ENCODE measurements around the gene NCK2. TPM values are rescaled to one million over a fixed set of nuclear protein-coding genes. Genes with fewer than 3 reads are reported as not detected.

Gene NCK2
- total RNA-seq, 1 experiment from 2014 or later, result 21.6 TPM

- no TSS peak for BruUV-seq (replicated peaks)
- CTCF ChIA-PET, result no interaction called here
- H3K9me3 ChIP-seq (ENCODE audit: low read depth, low read length, poor library complexity, severe bottlenecking), result no peaks in the 10 kb centered on the region
- no peak for DNase-seq (ENCODE audit: low spot score)
- POLR2A ChIA-PET (ENCODE audit: low non-redundant PET), result no interaction called here
- intact Hi-C loops (cut with micrococcal nuclease; ENCODE audit: unreplicated experiment), result no loop called here
- H3K4me3 ChIP-seq (ENCODE audit: low read depth, low read length, poor library complexity, severe bottlenecking), result no peak overlapping the region
- no peak overlapping the region for H3K27ac ChIP-seq (ENCODE audit: low read depth, low read length, poor library complexity, severe bottlenecking)
- no peaks in the 10 kb centered on the region for H3K36me3 ChIP-seq (ENCODE audit: insufficient read depth, low read length, poor library complexity, severe bottlenecking)
- no peaks in the 10 kb centered on the region for H3K4me1 ChIP-seq (ENCODE audit: insufficient read depth, low read length, poor library complexity, severe bottlenecking)
- TF ChIP-seq EZH2 (IDR thresholded peaks at IDR 0.05; ENCODE audit: borderline replicate concordance, low read depth, low read length, poor library complexity, severe bottlenecking), result no peak
- TF ChIP-seq, protein P1, sequence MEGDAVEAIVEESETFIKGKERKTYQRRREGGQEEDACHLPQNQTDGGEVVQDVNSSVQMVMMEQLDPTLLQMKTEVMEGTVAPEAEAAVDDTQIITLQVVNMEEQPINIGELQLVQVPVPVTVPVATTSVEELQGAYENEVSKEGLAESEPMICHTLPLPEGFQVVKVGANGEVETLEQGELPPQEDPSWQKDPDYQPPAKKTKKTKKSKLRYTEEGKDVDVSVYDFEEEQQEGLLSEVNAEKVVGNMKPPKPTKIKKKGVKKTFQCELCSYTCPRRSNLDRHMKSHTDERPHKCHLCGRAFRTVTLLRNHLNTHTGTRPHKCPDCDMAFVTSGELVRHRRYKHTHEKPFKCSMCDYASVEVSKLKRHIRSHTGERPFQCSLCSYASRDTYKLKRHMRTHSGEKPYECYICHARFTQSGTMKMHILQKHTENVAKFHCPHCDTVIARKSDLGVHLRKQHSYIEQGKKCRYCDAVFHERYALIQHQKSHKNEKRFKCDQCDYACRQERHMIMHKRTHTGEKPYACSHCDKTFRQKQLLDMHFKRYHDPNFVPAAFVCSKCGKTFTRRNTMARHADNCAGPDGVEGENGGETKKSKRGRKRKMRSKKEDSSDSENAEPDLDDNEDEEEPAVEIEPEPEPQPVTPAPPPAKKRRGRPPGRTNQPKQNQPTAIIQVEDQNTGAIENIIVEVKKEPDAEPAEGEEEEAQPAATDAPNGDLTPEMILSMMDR (conservative IDR thresholded peaks at IDR 0.05; ENCODE audit: low read depth, low read length), result no peak
- peaks cover 24% of the 10 kb centered on the region for H3K27me3 ChIP-seq (replicated peaks; ENCODE audit: insufficient read depth, low read depth, low read length, poor library complexity)
Observed at GRCh38 chr2:105814291-105814940, 69.7 kb downstream of the NCK2 start.

DNA sequence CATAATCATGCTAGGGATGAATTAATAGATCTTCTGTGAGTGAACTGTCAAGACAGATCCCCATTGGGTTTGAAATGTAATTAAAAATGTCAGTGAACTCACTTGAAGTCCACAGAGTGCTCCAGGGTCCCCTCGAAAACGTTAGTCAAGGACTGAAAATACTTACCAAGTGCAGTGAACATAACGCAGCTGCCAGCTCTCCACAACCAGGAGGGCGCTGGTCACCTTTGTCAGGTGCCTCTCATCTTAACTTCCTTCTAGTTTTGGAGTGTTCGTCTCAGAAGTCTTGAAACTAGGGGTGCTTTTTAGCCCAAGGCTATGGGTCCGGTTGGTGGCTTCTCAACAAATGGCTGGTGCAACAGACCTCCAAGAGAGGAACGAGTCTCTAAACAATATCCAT, 70.7 kb downstream of the NCK2 start:
- TF ChIP-seq, protein P1 (conservative IDR thresholded peaks at IDR 0.05; ENCODE audit: low read depth, low read length), result no peak
- TF ChIP-seq EZH2 (IDR thresholded peaks at IDR 0.05; ENCODE audit: borderline replicate concordance, low read depth, low read length, poor library complexity, severe bottlenecking), result no peak
- H3K36me3 ChIP-seq (ENCODE audit: insufficient read depth, low read length, poor library complexity, severe bottlenecking), result no peaks in the 10 kb centered on the region
- CTCF ChIA-PET, result no interaction called here
- H3K9me3 ChIP-seq (ENCODE audit: low read depth, low read length, poor library complexity, severe bottlenecking), result no peaks in the 10 kb centered on the region
- no peak overlapping the region for H3K4me3 ChIP-seq (ENCODE audit: low read depth, low read length, poor library complexity, severe bottlenecking)
- H3K27me3 ChIP-seq (replicated peaks; ENCODE audit: insufficient read depth, low read depth, low read length, poor library complexity), result peaks cover 15% of the 10 kb centered on the region
- DNase-seq (ENCODE audit: low spot score), result no peak
- POLR2A ChIA-PET (ENCODE audit: low non-redundant PET), result no interaction called here
- intact Hi-C loops (cut with micrococcal nuclease; ENCODE audit: unreplicated experiment), result no loop called here
- no peak overlapping the region for H3K27ac ChIP-seq (ENCODE audit: low read depth, low read length, poor library complexity, severe bottlenecking)
- no peaks in the 10 kb centered on the region for H3K4me1 ChIP-seq (ENCODE audit: insufficient read depth, low read length, poor library complexity, severe bottlenecking)
- no TSS peak for BruUV-seq (replicated peaks)

DNA sequence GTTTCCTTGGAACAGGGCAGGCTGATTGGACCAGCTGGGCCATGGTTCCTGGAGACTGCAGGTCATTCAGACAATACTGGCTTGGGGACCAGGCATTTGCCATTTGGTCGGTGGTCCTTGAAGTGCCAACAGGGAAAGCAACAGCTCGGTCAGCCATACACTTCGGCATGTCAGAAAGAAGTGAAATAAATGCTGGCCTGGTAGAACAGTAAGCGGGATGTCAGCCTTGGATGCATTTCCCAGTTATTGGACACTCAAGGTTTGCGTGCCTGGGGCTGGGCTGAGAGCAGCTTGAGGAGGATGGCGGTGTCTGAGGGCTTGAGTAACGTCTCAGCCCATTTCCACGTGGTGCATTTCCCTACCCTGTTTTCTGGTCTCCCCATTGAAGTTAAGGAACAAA, 75.4 kb downstream of the NCK2 start:
- TF ChIP-seq, protein P1 (conservative IDR thresholded peaks at IDR 0.05; ENCODE audit: low read depth, low read length), result no peak
- no peak for TF ChIP-seq EZH2 (IDR thresholded peaks at IDR 0.05; ENCODE audit: borderline replicate concordance, low read depth, low read length, poor library complexity, severe bottlenecking)
- H3K36me3 ChIP-seq (ENCODE audit: insufficient read depth, low read length, poor library complexity, severe bottlenecking), result no peaks in the 10 kb centered on the region
- H3K4me1 ChIP-seq (ENCODE audit: insufficient read depth, low read length, poor library complexity, severe bottlenecking), result no peaks in the 10 kb centered on the region
- intact Hi-C loops (cut with micrococcal nuclease; ENCODE audit: unreplicated experiment), result no loop called here
- POLR2A ChIA-PET (ENCODE audit: low non-redundant PET), result no interaction called here
- BruUV-seq (replicated peaks), result no TSS peak
- H3K27ac ChIP-seq (ENCODE audit: low read depth, low read length, poor library complexity, severe bottlenecking), result no peak overlapping the region
- H3K4me3 ChIP-seq (ENCODE audit: low read depth, low read length, poor library complexity, severe bottlenecking), result no peak overlapping the region
- DNase-seq (ENCODE audit: low spot score), result no peak
- CTCF ChIA-PET, result no interaction called here
- H3K9me3 ChIP-seq (ENCODE audit: low read depth, low read length, poor library complexity, severe bottlenecking), result no peaks in the 10 kb centered on the region
- no peaks in the 10 kb centered on the region for H3K27me3 ChIP-seq (replicated peaks; ENCODE audit: insufficient read depth, low read depth, low read length, poor library complexity)

All from A673 (cell line).